Ishikawa (cell line): ENCODE data around the gene MSANTD7.

ENCODE experiments used
- CREB1 ChIP-seq: IDR thresholded peaks from 2 replicates; pipeline ENCODE4 v1.6.1; 2012; ENCODE audit warnings: low read depth
- EP300 ChIP-seq: IDR thresholded peaks from 2 replicates; pipeline ENCODE4 v1.6.1; 2012; ENCODE audit warnings: borderline replicate concordance
- NFIC ChIP-seq: IDR thresholded peaks from 2 replicates; pipeline ENCODE4 v1.6.1; 2012
- RAD21 ChIP-seq: IDR thresholded peaks from 2 replicates; pipeline ENCODE4 v1.6.1; 2012; ENCODE audit warnings: low read depth
- TAF1 ChIP-seq: IDR thresholded peaks from 2 replicates; pipeline ENCODE4 v1.6.1; 2012; ENCODE audit warnings: low read depth, mild to moderate bottlenecking
- TCF12 ChIP-seq: IDR thresholded peaks from 2 replicates; pipeline ENCODE4 v1.6.1; 2012; ENCODE audit warnings: low read depth
- TEAD4 ChIP-seq: IDR thresholded peaks from 2 replicates; pipeline ENCODE4 v1.6.1; 2012
- YY1 ChIP-seq: IDR thresholded peaks from 2 replicates; pipeline ENCODE4 v1.6.1; 2012; ENCODE audit warnings: low read depth
- ZBTB7A ChIP-seq: IDR thresholded peaks from 2 replicates; pipeline ENCODE4 v1.6.1; 2012; ENCODE audit warnings: low read depth
- TF ChIP-seq, protein P1 (sequence below): IDR thresholded peaks from 2 replicates; pipeline ENCODE4 v1.6.1; 2012
- TF ChIP-seq, protein P2 (sequence below): IDR thresholded peaks from 2 replicates; pipeline ENCODE4 v1.6.1; 2012; ENCODE audit warnings: low read depth, mild to moderate bottlenecking
- TF ChIP-seq, protein P3 (sequence below): IDR thresholded peaks from 2 replicates; pipeline ENCODE4 v1.6.1; 2012

DNA sequence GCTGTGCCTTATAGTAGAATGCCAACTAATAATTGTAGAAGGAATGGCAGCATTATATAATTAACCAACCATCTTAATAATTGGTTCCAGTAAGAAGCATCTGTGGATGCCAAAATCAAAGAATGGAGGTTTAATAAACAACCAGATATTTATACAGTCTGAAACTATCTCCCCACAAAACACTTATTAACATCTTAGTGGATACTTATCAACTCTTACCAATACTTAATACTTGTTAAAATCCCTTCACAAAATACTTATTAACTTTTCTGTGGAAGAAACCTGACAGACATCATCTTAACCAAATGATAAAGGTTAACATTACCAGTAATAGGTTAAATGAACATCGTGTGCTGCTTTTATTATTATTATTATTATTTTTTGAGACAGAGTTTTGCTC is 34.3 kb upstream of the MSANTD7 start:
- TF ChIP-seq, protein P1, sequence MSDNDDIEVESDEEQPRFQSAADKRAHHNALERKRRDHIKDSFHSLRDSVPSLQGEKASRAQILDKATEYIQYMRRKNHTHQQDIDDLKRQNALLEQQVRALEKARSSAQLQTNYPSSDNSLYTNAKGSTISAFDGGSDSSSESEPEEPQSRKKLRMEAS, result no peak
- TF ChIP-seq TCF12 (no peak), NFIC (no peak), YY1 (no peak), RAD21 (no peak), EP300 (no peak), TEAD4 (no peak), CREB1 (no peak), TAF1 (no peak), ZBTB7A (no peak)
- TF ChIP-seq, protein P2, sequence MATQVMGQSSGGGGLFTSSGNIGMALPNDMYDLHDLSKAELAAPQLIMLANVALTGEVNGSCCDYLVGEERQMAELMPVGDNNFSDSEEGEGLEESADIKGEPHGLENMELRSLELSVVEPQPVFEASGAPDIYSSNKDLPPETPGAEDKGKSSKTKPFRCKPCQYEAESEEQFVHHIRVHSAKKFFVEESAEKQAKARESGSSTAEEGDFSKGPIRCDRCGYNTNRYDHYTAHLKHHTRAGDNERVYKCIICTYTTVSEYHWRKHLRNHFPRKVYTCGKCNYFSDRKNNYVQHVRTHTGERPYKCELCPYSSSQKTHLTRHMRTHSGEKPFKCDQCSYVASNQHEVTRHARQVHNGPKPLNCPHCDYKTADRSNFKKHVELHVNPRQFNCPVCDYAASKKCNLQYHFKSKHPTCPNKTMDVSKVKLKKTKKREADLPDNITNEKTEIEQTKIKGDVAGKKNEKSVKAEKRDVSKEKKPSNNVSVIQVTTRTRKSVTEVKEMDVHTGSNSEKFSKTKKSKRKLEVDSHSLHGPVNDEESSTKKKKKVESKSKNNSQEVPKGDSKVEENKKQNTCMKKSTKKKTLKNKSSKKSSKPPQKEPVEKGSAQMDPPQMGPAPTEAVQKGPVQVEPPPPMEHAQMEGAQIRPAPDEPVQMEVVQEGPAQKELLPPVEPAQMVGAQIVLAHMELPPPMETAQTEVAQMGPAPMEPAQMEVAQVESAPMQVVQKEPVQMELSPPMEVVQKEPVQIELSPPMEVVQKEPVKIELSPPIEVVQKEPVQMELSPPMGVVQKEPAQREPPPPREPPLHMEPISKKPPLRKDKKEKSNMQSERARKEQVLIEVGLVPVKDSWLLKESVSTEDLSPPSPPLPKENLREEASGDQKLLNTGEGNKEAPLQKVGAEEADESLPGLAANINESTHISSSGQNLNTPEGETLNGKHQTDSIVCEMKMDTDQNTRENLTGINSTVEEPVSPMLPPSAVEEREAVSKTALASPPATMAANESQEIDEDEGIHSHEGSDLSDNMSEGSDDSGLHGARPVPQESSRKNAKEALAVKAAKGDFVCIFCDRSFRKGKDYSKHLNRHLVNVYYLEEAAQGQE, result no peak
- TF ChIP-seq, protein P3, sequence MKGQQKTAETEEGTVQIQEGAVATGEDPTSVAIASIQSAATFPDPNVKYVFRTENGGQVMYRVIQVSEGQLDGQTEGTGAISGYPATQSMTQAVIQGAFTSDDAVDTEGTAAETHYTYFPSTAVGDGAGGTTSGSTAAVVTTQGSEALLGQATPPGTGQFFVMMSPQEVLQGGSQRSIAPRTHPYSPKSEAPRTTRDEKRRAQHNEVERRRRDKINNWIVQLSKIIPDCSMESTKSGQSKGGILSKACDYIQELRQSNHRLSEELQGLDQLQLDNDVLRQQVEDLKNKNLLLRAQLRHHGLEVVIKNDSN, result no peak
